T-helper 1 cell treated with Interleukin-12 subunit alpha and Interleukin-12 subunit beta and Interleukin-4 antibody, amounts not matched to agents 30 ng/mL and 1 ng/mL, for 36 hours (primary cell): ENCODE data around the gene WNT5B. TPM values are rescaled to one million over a fixed set of nuclear protein-coding genes. Genes with fewer than 3 reads are reported as not detected.

Experiments used
- intact Hi-C: fragments of 100-400 bp; cut with micrococcal nuclease; formaldehyde crosslinking; loops from one replicate; pipeline ENCODE4 v1.15.1; 2024
- total RNA-seq: library from RNA; stranded (reverse); gene quantifications from 2 replicates; pipeline ENCODE4 v1.2.3, GENCODE V29; 2022

WNT5B gene
- total RNA-seq, 1 donor from 2014 or later: 4.7 TPM

GRCh38 chr12:1620092-1620491 is 8.9 kb upstream of the WNT5B start:
- intact Hi-C loops: no loop called here

GRCh38 chr12:1622406-1622805 is 6.6 kb upstream of the WNT5B start:
- intact Hi-C loops: no loop called here

- intact Hi-C loops: no loop called here
Measured at GRCh38 chr12:1629338-1630132, 504 bp downstream of the WNT5B start.

GRCh38 chr12:1630133-1630826 is 1.2 kb downstream of the WNT5B start:
- intact Hi-C loops: no loop called here

- intact Hi-C loops: no loop called here
Measured at GRCh38 chr12:1630827-1631591, 2.0 kb downstream of the WNT5B start.

GRCh38 chr12:1632702-1633101 is 3.7 kb downstream of the WNT5B start:
- intact Hi-C loops: no loop called here

- intact Hi-C loops: no loop called here
Measured at GRCh38 chr12:1633459-1633858, 4.4 kb downstream of the WNT5B start.

- intact Hi-C loops: loop anchor here (1.0 kb wide), 2 partner anchors 157 to 306 kb away; no protein-coding TSS in a partner anchor
Measured at GRCh38 chr12:1634149-1634548, 5.1 kb downstream of the WNT5B start.

GRCh38 chr12:1634590-1635191 is 5.7 kb downstream of the WNT5B start:
- intact Hi-C loops: loop anchor here (1.0 kb wide), 2 partner anchors 157 to 306 kb away; no protein-coding TSS in a partner anchor

GRCh38 chr12:1635301-1636095 is 6.5 kb downstream of the WNT5B start:
- intact Hi-C loops: no loop called here

GRCh38 chr12:1638203-1638602 is 9.2 kb downstream of the WNT5B start:
- intact Hi-C loops: no loop called here

GRCh38 chr12:1639538-1639937 is 10.5 kb downstream of the WNT5B start:
- intact Hi-C loops: no loop called here

- intact Hi-C loops: no loop called here
Measured at GRCh38 chr12:1640328-1641234, 11.6 kb downstream of the WNT5B start.

- intact Hi-C loops: no loop called here
Measured at GRCh38 chr12:1642513-1642912, 13.5 kb downstream of the WNT5B start.

GRCh38 chr12:1643043-1643442 is 14.0 kb downstream of the WNT5B start:
- intact Hi-C loops: no loop called here

GRCh38 chr12:1643905-1644533 is 15.0 kb downstream of the WNT5B start:
- intact Hi-C loops: no loop called here

GRCh38 chr12:1644534-1645438 is 15.8 kb downstream of the WNT5B start:
- intact Hi-C loops: no loop called here

GRCh38 chr12:1645819-1646218 is 16.8 kb downstream of the WNT5B start:
- intact Hi-C loops: no loop called here
